ENCODE data around the gene ZNF791. TPM values are rescaled to one million over a fixed set of nuclear protein-coding genes. Genes with fewer than 3 reads are reported as not detected.
A peak's percentile ranks its signal among the peaks of the same experiment; 100 is the strongest.
"Not testable (repeated sequence)": the region's sequence is repeated elsewhere in the genome, so short reads cannot be mapped to it uniquely, and the experiment has no call there.

ZNF791 gene
- polyA plus RNA-seq, 4 donors: 18.3 to 26.1 (median 24.1) TPM

DNA sequence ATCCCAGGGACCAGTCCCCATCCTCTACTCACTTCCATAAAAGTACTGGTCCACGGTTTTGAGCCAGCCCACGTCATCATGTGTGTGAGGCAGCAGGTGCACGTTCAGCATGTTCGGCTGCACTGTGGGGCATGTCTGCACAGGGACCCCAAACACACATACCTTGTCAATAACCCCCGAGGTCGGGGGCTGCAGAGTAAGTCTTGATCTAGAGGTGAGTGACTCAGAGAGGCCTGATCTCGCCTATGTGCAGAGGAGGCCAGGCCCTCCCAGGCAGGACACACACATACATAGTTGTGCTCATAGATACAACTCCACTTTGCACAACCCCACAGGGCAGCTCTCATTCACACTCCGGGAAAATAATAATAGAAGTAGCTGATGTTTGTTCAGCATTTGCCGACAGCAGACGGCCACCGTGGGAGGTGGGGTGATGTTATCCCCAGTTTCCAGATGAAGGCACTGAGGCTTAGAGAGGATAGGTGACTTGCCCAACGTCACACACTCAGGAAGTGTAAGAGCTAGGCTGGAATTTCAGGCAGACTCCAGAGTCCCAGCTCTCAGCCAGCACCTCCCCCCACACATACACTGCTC lies 55.0 kb downstream of the ZNF791 start:
- no peak for DNase-seq (ENCODE audit: low read depth in 4 of 4, low spot score in 3 of 4)

DNA sequence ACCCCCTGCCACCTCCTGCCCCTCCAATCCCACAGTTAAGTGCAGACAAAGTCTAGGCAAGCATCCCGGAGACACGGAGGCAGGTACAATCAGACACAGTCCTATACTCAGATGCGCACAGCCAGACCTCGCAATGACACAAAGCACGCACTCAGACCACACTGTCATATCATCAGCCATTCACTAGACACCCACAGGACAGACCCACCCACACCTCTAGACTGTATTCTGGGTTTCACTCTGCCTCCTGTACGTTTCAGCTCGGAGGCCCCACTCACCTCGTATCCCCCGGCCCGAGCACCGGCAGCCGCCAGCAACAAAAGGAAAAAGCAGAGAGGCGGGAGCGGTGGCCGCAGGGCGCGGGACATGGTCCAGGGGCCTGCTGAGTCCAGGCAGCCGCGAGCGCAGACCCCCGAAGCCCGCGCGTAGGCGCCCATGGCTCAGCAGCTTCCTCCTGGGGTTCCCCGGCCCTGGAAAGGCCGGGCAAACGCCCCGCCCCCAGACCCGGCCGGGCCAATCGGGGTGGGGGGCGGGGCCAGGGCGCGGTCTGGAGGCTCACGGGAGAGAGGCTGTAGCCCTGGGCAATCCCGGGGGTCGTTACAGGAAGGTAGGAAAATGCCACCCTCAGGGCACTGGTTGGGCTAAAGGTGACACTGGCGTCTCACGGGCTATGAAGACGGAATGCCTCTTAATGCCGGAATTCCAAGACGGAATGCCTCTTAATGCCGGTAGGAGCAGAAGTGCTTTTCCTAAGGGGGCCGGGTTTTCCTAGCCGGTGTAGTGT lies 55.7 kb downstream of the ZNF791 start, which contains the start of the genes MAN2B1 and WDR83:
MAN2B1 (minus strand) TSS at position 478 of the 784 bp plus-strand sequence; CDS start at position 437, 41 bp downstream.
WDR83 (plus strand) TSS at position 543 of the 784 bp plus-strand sequence. CDS start 2,984 bp downstream, outside the sequence.
- DNase-seq (ENCODE audit: low read depth in 4 of 4, low spot score in 3 of 4): peak in 3 of 4 donors; percentile 67 to 70 (median 68)

DNA sequence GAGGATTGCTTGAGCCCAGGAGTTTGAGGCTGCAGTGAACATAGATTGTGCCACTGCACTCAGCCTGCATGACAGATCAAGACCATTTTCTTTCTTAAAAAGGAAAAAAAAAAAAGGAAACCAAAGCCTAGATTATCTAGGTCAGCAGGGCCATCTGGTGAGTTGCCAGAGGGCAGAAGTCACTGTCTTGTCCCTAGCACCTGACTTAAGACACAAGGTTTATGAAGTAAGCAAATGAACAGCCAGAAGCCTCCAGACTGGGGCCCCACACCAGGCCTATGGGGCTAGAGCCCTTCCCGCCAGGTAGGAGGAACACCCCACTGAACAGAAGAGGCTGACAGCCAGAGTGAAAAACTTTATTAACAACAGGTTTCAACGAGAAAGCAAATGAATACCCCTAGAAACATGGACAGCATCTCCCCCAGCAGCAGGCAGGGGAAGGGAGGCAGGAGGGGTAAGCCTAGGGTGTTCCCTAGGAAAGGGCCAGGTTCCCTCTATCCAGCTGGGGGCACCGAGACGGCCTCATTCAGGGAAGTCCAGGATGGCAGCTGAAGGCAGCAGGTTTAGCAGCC lies 57.1 kb downstream of the ZNF791 start:
- DNase-seq (ENCODE audit: low read depth in 4 of 4, low spot score in 3 of 4): no peak

DNA sequence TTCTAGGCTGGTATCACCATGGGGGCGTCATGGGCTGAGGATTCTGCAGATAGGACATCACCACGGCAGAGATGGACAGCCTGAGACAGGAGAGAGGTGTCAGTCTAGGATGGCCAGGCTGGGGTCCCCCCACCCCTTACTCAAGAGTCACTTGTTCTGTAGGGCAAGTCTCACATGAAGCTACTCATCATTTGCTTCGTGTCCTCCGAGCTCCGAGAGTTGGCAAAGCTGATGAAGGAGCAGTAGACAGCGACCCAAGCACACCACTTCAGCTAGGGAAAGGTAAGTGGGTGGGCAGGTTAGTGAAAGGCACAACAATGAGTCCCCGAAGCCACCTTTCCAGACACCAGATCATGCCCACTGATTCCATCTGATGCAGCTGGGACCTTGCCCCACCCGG lies 57.6 kb downstream of the ZNF791 start:
- DNase-seq (ENCODE audit: low read depth in 4 of 4, low spot score in 3 of 4): no peak

DNA sequence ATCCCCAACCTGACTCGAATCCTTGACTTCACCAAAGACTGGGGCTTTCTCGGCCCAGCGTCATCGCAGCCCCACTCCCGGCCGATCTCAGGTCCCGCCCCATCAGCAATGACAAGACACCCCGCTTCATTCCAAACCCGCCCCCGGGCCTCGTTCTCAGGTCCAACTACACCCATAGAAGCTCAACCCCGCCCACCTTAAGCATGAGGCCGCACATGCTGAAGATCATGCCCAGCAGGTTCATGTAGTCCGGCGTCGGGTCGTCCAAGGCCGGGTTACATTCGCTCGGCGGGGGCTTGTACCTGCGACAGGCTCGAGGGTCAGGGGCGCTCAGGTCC lies 58.2 kb downstream of the ZNF791 start:
- DNase-seq (ENCODE audit: low read depth in 4 of 4, low spot score in 3 of 4): no peak

DNA sequence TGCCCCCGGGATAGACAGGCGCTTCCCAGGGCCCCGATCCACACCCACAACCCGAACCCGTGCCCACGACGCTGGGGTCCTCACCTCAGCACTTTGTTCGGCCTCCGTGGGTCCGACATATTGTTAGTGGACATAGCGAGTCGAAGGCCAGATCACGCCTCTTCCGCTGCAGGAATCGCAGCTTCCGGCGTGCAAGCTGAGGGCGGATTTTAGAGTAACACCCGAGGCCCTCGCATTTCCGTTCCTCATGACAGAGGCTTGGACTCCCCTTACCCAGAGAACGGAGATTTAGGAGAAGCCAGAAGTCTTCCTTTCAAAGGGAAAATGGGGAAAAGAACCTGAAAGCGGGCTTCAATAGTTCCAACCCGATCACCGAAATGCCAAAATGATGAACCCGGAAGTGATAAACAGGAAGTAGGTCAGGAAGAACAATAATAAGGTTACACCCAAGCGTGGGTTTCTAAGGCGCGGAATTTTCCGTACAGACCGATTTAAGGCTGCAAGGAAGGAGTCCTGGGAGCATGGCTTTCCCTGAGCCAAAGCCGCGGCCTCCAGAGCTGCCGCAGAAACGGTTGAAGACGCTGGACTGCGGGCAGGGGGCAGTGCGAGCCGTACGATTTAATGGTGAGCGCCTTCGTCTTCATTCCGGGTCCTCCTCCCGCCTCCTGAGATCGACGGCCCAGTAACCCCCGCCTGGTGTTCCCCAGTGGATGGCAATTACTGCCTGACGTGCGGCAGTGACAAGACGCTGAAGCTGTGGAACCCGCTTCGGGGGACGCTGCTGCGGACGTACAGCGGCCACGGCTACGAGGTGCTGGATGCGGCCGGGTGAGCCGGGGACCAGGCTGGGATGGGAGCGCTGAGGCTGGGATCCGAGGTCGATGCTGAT lies 58.8 kb downstream of the ZNF791 start:
- DNase-seq (ENCODE audit: low read depth in 4 of 4, low spot score in 3 of 4): peak; percentile 74 to 76 (median 75)

DNA sequence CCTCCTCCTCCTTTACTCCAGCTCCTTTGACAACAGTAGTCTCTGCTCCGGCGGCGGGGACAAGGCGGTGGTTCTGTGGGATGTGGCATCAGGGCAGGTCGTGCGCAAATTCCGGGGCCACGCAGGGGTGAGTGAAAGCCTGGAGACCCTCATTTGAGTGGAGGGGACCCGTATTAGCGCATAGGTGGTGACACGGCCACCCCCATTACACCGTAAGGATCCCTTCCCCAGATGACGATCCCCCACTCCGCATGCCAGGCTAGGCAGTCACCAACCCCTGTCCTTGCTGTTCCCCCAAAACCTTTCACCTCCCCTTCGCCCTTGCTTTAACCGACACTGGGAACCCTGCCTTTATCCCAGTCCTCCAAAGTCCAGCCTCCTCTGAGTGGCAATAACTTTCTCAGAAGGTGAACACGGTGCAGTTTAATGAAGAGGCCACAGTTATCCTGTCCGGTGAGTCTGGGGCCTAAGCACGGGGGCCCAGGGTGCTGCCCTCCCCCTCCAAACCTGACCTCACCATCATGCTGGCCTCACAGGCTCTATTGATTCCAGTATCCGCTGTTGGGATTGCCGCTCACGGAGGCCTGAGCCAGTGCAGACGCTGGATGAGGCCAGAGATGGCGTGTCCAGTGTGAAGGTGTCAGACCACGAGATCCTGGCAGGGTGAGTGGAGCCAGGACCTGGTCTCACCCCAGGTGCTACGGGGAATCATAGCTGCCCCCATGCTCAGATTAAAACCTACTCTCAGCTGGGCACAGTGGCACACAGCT lies 59.6 kb downstream of the ZNF791 start:
- DNase-seq (ENCODE audit: low read depth in 4 of 4, low spot score in 3 of 4): no peak

DNA sequence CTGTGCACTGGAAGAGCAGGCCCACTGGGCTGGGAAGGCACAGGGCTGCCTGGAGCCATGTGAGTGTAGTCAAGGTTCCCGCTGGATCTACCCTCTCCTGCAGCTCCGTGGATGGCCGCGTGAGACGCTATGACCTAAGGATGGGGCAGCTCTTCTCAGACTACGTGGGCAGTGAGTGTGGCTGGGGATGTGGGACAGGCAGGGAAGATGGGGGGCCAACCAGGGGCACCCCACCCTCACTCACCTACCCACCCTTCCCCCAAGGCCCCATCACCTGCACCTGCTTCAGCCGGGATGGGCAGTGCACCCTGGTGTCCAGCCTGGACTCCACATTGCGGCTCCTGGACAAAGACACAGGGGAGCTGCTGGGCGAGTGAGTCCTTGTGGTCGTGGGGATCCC lies 62.0 kb downstream of the ZNF791 start:
- no peak for DNase-seq (ENCODE audit: low read depth in 4 of 4, low spot score in 3 of 4)

DNA sequence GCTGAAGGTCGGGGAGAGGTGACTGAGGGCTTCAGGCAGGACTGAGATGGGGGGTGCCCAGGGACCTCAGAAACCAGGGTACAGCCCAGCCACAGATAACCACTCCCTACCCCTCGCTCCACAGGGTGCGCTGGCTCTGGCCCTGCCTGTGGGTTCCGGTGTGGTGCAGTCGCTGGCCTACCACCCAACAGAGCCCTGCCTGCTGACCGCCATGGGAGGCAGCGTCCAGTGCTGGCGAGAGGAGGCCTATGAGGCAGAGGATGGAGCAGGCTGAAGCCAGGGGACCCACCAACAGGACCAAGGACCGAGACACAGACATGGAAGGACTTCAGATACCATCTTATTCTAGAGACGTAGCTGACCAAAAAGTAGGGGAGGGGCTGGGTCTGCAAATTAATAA lies 64.7 kb downstream of the ZNF791 start:
- no peak for DNase-seq (ENCODE audit: low read depth in 4 of 4, low spot score in 3 of 4)

DNA sequence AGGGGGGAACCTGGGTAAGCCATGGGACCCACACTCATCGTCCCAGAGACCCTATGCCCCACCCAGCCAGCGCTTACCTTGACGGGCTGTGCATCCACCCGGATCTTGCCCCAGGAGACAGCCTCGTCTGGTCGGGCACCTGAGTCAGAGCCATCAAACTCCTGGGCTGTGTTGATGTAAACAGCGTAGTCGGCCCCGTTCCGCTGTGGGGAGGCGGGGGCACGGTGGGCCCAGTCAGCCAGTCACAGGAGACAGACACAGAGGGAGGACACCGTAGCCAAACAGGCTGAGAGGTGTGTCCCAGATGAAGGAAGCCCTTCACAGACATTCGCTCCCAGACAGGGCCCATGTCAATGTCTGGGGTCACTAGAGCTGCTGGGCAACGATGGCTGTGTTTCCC lies 65.2 kb downstream of the ZNF791 start:
- DNase-seq (ENCODE audit: low read depth in 4 of 4, low spot score in 3 of 4): no peak

DNA sequence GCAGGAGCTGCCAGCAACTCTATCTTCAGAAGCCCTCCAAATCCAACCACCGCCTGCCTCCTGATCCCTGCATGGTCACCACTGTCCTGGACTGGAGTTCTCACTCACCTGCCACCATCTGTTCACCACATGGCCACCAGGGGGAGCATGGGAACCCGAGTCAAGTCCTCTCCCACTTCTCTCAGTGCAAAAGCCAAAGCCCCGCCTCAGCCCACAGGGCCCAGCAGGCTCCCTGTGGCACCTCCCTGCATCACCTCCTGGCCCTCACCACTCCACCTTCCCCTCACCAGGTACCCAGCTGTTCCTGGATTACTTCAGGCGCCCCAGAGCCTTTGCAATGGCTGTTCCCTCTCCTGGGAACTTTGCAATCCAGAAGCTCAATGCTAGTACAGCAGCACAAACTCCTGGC lies 65.7 kb downstream of the ZNF791 start:
- peak; percentile 55 to 63 (median 58) for DNase-seq (ENCODE audit: low read depth in 4 of 4, low spot score in 3 of 4)

DNA sequence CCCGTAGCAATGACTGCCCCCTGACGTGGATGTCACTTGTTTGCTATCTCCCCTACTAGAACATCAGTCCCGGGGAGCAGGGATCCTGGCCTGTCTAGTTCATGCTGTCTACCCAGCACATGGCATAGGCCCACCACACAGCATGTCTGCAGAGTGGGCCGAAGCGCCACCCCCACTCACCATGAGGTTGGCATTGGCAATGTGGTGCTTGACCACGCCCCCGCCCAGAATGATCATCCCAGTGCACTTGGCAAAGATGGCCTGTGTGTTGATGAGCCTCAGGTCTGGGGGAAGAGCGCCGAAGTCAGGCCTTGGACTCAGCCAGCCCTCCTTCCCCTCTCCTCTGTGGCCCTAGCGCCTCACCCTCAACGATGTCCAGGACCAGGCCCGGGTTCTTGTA lies 66.2 kb downstream of the ZNF791 start:
- no peak for DNase-seq (ENCODE audit: low read depth in 4 of 4, low spot score in 3 of 4)

DNA sequence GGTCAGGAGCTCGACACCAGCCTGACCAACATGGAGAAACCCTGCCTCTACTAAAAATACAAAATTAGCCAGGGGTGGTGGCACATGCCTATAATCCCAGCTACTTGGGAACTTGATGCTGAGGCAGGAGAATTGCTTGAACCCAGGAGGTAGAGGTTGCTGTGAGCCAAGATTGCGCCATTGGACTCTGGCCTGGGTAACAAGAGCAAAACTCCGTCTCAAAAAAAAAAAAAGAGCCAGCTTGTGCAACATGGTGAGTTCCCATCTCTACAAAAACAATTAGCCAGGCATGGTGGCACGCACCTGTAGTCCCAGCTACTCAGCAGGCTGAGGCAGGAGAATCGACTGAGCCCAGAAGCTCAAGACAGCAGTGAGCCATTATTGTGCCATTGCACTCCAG lies 67.3 kb downstream of the ZNF791 start:
- DNase-seq (ENCODE audit: low read depth in 4 of 4, low spot score in 3 of 4): not testable (repeated sequence)

DNA sequence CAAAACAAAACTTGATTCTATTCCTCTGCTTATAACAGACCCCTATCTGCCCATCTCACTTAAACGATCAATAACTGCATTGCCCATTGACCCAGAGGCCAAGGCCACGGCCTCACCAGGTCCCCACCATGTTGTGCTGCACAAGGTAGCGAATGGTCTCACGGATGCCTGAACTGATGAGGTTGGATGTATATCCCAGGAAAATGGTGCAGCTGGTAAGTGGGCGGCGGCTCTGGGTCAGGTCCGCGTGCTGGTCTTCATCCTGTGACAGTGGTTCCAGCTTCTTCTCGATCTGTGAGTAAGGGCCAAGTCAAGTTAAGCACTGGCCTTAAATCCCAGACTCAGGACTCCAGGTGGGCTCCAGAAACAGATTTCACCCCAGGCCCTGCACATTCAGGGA lies 69.3 kb downstream of the ZNF791 start:
- no peak for DNase-seq (ENCODE audit: low read depth in 4 of 4, low spot score in 3 of 4)

DNA sequence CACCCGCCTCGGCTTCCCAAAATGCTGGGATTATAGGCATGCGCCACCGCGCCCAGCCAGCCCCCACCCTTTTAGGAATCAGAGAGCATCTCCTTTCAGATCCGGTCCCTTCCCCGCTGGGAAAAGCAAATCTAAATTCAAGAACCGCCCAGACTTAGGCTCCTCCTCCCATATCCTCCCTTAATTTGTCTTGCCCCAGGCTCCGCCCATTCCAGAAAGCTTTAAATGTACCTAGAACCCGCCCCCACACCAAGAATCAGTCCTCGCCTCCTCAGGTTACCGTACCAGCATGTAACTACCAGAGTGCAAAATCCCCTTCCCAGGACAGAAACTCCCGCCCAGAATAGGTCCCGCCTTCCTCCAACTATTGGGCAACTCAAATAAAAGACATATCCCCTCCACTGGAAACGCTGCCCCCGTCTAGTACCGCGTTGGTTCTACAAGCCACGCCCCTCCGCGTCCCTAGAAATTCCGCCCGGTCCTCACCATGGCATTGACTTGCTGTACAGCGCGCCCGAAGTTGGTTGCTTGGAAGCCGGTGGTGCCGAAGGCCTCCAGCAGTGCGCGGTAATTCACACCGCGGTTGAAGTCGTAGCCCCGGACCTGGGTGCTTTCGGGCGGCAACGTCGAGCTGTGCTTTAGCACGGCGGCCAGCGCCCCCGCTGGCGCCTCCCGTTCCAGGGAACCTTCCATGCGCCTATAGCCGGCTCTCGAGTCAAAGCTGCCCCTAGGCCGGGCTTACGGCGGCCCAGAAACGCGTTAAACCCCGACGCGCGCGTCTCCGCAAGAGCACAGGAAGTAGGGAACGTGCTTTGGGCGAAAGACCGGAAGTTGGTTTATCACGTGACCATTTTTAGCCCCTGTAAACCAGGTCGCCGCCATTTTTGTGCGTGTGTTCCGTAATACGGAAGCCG lies 70.6 kb downstream of the ZNF791 start, which contains the start of gene DHPS:
DHPS (minus strand) TSS at position 807 of the 914 bp plus-strand sequence; CDS start at position 693, 114 bp downstream.
- DNase-seq (ENCODE audit: low read depth in 4 of 4, low spot score in 3 of 4): peak; percentile 94 to 97 (median 95)

All from right renal pelvis (tissue), 4 donors.